GM12892 (cell line): ENCODE measurements around the gene MS4A6A.
"Not testable (repeated sequence)": the region's sequence is repeated elsewhere in the genome, so short reads cannot be mapped to it uniquely, and the experiment has no call there.

ENCODE experiments used
- DNase-seq: peaks from one replicate; pipeline ENCODE4 v3.0.0; 2011; ENCODE audit not compliant: insufficient read length
- FAIRE-seq: peaks from 2 replicates; lab custom pipeline; 2011; peaks lifted over from hg19 to GRCh38; lab: Jason Lieb, UNC
- POLR2A ChIP-seq: IDR thresholded peaks from 2 replicates; pipeline ENCODE4 v1.6.1; 2011; ENCODE audit warnings: low read depth, low read length, control low read depth
- POLR2AphosphoS5 ChIP-seq: IDR thresholded peaks from 2 replicates; pipeline ENCODE4 v1.6.1; 2011; ENCODE audit warnings: low read depth, low read length, control low read depth
- TAF1 ChIP-seq: IDR thresholded peaks from 2 replicates; pipeline ENCODE4 v1.6.1; 2011; ENCODE audit warnings: low read depth, mild to moderate bottlenecking, control low read depth, low read length, borderline replicate concordance

The MS4A6A gene

GRCh38 chr11:60170566-60170965, 12.3 kb downstream of the MS4A6A start:
- FAIRE-seq (peak; percentile 70), DNase-seq (no peak)

DNA sequence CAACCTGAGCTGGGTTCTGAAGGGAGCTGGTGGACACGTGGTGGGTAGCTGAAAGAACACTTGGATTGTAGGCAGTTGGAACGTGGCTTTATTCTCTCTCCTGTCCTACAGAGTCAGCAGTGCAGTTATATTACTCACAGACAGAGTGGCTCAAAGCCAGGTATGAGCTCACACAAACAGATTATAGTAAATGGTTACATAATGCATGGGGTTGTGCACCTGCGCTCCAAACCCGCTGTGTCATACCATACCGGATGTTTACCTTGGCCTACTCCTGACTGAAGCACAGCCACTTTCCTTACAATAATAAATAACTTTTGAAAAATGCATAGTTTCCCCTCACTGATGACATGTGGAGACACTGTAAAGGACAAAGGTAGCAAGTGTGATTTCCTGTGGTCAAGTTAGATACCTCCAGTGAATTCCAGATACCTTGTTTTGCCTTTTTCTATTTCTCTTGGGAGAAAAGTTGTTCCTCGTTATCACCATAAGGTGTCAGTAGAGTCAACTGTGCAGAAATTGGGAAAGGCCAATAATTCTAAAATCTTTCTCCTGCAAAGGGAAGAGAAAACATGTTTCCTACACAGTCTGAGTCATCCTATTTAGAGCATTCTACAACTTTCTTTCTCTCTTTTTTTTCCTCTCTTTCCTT, 13.5 kb downstream of the MS4A6A start:
- DNase-seq: no peak
- peak; percentile 78 for FAIRE-seq

More at GRCh38 chr11:60170566-60170965, 12.3 kb downstream of the MS4A6A start:
- TF ChIP-seq TAF1: no peak
- TF ChIP-seq POLR2AphosphoS5: no peak
- no peak for TF ChIP-seq POLR2A

DNA sequence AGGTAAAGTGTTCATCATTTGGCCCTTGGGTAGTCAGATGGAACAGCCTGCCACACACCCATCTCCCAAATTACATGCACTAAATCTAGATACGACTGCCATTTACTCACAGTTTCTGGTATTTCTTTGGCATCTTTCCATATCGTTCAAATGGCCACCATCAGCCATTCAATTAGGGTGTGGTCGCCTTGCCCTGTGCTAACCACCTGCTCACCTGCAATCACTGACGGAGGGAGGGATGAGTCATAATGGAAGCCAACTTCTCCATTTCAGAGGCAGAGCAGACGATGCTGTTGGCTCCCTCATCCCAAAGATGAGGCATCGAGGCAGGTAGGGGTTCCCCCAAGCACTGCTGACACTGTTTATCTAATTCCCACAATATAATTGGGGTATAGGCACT, 14.6 kb downstream of the MS4A6A start:
- TF ChIP-seq POLR2AphosphoS5 (no peak), TAF1 (no peak), POLR2A (no peak)
- no peak for FAIRE-seq
- no peak for DNase-seq

More for the DNA sequence above, 13.5 kb downstream of the MS4A6A start:
- TF ChIP-seq POLR2AphosphoS5 (no peak), TAF1 (no peak), POLR2A (no peak)

DNA sequence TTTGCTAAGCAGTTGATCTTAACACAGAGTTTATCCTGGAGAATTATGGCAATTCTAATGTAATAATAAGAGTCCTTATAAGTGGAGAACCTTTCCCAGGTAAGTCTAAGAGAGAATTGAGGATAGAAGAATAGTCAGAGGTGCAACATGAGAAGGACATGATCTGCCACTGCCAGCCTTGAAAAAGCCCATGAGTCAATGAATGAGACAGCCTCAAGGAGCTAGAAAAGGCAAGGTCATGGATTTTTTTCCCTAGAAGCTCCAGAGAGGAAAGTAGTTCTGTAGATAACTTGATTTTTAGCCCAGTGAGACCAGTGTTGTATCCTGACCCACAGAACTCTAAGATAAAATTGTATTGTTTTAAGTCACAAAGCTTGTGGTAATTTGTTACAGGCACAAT, 16.9 kb downstream of the MS4A6A start:
- FAIRE-seq: no peak
- DNase-seq: no peak
- TF ChIP-seq POLR2AphosphoS5: no peak
- no peak for TF ChIP-seq POLR2A
- TF ChIP-seq TAF1: no peak

DNA sequence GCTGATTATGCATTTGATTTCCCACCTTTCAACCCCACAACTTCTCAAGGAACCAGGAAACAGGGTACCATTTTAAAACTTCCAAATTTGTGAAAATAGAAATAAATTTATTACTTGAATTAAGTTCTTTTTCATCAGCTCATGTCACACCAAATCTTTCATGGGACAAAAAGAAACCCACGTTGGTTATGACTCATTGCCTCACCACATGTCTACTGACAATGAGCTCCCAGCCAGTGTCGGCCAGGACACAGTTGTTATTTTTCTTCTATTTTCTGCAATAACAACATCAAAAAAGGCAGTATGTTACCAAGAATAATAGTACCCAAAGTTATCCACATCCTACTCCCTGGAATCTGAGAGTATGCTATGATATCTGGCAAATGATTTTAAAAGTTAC, 17.3 kb downstream of the MS4A6A start:
- no peak for TF ChIP-seq POLR2A
- no peak for TF ChIP-seq TAF1
- no peak for TF ChIP-seq POLR2AphosphoS5
- DNase-seq (no peak), FAIRE-seq (no peak)

GRCh38 chr11:60164550-60165075, 18.3 kb downstream of the MS4A6A start:
- no peak for DNase-seq
- no peak for FAIRE-seq
- TF ChIP-seq TAF1 (no peak), POLR2AphosphoS5 (no peak), POLR2A (no peak)

DNA sequence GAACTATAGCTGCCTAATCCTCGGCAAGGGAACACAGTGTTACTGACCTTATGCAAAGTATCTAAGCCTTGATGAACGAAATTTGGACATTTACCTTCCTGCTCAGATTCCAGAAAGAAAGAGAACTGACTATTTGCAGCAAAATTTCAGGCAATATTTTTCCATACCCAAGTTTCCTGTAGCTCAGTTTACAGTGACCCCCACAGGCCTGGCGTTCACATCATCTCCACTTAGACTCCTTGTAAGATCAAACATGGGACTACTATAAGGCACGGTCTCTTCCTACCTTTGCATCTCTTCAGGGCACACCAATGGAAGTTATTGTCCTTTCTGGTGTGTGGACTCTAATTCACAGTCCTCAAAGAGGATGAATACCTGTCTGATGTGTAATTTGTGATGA, 21.1 kb downstream of the MS4A6A start:
- DNase-seq: no peak
- TF ChIP-seq TAF1 (no peak), POLR2AphosphoS5 (no peak), POLR2A (no peak)
- FAIRE-seq: no peak

GRCh38 chr11:60161107-60161506, 21.8 kb downstream of the MS4A6A start:
- FAIRE-seq: no peak
- TF ChIP-seq TAF1 (no peak), POLR2A (no peak), POLR2AphosphoS5 (no peak)
- no peak for DNase-seq

- FAIRE-seq (no peak), DNase-seq (no peak)
- TF ChIP-seq TAF1: no peak
- no peak for TF ChIP-seq POLR2AphosphoS5
- no peak for TF ChIP-seq POLR2A
Observed at GRCh38 chr11:60159868-60160267, 23.0 kb downstream of the MS4A6A start.

DNA sequence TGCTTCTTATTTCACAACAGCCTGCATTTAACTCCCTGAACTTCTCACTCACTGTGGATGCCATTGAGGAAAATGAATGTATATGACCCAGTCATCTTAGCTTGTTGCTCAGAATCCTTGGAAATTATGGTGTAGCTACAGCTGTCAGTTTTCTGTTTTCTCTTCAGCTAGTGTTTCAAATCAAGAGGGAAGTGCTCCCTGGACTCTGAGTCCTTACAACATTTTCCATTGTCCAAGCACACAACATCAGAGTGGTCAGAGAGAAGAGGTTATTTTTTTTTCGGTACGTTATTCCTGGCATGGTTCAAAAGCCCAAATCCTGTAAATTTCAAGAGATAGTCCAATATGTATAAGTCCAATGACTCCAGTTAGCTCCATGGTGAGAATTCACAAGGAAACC, 23.6 kb downstream of the MS4A6A start:
- FAIRE-seq (no peak), DNase-seq (no peak)
- TF ChIP-seq POLR2A (no peak), TAF1 (no peak), POLR2AphosphoS5 (no peak)

GRCh38 chr11:60158636-60159035, 24.2 kb downstream of the MS4A6A start:
- no peak for TF ChIP-seq POLR2AphosphoS5
- TF ChIP-seq POLR2A: no peak
- TF ChIP-seq TAF1: no peak
- FAIRE-seq: no peak
- no peak for DNase-seq

DNA sequence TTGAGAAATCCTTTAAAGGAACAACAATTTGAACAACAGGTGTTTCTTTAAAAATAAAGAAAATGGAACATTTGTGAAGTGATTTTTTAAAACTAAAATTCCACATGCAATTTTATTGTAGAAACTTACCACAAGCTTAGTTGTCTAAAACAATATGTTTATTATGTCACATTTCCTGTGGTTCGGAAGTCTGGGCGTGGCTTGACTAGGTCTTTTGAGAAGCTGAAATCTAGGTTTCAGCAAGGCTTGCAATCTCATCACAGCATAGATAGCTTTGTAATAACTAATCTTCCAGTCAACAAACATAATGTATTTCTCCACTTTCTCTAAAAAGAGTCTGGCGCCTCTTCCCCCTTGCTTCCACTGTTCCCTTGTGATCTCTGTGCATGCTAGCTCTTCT, 27.0 kb downstream of the MS4A6A start:
- no peak for TF ChIP-seq POLR2A
- no peak for TF ChIP-seq TAF1
- no peak for TF ChIP-seq POLR2AphosphoS5
- FAIRE-seq: no peak
- no peak for DNase-seq

DNA sequence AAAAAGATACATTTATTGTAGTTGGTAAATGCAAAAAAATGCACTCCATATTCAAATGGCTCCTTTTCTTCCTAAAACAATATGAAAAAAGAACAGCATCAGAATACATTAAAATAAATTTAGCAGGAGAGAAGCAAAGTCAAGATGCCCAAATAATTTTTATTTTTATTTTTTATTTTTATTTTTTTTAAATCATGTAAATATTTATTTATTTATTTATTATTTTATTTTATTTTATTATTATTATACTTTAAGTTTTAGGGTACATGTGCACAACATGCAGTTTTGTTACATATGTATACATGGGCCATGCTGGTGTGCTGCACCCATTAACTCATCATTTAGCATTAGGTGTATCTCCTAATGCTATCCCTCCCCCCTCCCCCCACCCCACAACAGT, 30.2 kb downstream of the MS4A6A start:
- not testable (repeated sequence) for DNase-seq, FAIRE-seq
